Measurements from ENCODE around the gene E2F7.
"Not testable (repeated sequence)": the region's sequence is repeated elsewhere in the genome, so short reads cannot be mapped to it uniquely, and the experiment has no call there.

Gene E2F7

DNA sequence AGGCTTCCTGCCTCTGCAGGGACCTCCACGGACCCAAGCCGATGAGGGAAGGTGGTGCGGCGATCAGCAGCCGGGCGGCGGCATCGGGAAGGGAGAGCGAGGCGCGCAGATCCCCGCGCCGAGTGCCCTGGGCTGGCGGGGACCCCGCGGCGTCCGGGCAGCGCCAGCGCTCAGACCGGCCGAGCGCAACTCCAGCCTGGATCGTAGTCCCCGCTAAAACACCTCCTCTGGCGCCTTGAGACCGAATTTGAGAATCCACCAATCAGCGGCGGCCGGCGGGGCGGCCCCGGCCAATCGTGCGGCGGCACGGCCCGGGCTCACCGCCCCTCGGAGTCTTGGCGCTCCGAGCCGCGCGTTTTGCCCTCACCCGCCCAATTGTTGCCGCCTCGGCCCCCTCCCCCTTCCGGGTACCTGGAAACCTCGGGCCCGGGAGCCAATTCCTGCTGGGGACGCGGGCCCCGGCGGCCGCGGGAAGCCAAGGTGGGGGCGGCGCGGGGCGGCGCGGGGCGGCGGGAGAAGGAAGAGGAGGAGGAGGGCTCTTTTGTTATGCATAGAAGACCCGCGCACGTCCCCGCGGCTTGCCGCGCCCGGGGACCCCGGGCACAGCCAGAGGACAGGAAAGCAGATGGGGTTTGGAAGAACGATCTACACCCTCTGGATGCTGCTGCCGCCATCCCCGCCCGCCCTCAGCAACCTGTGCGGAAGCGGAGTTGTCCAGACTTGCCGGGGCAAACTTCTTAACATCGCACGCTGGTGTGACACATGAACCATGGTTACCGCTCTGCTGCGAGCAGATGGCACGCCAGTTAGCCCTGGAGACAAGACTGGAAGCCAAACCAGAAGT, at the start of gene E2F7:
E2F7 (minus strand) TSS at position 209 of the 844 bp plus-strand sequence. CDS start 934 bp downstream, outside the sequence.
- DNase-seq = peak; percentile 74

- no peak for DNase-seq
These were observed 48.6 kb upstream of the E2F7 start for GRCh38 chr12:77113971-77114370.

DNA sequence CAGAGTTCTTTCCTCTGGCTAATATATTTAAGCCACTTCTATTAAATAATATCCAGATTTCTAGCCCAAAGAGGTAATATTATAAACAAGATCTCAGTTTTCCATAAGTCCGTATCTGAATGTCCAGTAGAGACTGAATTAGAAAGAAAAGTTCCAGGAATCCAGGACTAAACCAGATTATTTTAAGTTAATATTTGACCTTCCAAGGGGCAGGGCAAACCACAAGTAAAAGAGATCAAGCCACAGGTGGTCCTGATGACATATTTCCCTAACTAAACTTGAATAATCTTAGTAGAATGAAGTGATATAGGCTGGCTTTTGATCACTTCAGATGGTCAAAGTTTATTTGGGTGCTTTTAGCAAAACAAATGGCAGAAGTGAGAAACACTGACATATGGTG, 43.3 kb upstream of the E2F7 start:
- no peak for DNase-seq

DNA sequence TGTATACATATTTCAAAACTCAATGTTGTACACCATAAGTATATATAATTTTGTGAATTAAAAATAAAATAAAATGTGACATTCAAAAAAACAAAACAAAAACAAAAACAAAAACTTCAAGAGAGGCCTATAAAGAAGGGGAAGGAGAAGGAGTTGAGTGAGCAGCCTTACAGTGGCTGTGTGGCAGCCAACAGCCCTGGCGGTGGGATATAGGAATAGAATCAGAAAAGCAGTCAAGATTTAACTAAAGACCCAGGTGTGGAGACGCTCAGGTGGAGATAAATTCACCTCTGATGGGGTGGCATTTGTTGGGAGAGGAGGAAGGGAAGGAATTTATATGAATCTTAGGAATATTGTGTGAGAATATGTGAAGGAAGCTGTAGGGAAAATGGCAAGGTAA, 41.8 kb upstream of the E2F7 start:
- DNase-seq = no peak

DNA sequence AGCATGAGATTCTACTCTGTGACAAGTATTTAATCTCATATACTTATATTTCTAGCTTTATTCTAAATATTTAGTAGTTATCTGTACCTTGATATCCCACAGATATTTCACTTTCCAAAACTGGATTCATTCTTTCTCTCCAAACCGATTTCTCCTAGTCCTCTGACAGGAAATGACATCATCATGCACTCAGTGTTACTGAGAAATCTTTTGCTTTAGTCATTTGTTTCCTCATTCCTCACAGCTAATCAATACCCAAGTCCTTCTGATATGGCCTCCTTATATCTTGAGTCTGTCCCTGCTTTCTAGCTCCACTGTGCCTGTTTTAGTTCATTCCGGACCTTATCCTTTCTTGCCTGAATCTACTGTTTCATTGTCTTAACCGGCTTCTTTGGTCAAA, 39.4 kb upstream of the E2F7 start:
- no peak for DNase-seq

DNA sequence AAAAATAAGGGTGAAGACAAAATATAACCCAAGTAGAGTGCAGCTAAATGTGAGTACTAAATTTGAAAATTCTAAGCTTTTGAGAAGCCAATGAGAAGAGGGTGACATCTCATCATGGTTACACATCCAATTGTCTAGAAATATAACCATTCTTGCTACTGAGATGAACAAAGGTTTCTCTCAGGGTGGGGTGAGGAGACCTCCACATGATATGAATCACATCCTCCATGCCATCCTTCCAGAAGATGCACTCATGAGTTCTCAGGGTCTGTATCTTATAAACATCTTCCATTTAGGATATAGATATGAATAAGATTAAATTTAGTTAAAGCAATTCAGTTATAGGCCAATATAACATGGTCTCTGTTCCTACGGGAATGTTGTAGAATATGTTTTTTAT, 38.9 kb upstream of the E2F7 start:
- no peak for DNase-seq

GRCh38 chr12:77102691-77103090, 37.3 kb upstream of the E2F7 start:
- DNase-seq = no peak

GRCh38 chr12:77102123-77102522, 36.8 kb upstream of the E2F7 start:
- no peak for DNase-seq

DNA sequence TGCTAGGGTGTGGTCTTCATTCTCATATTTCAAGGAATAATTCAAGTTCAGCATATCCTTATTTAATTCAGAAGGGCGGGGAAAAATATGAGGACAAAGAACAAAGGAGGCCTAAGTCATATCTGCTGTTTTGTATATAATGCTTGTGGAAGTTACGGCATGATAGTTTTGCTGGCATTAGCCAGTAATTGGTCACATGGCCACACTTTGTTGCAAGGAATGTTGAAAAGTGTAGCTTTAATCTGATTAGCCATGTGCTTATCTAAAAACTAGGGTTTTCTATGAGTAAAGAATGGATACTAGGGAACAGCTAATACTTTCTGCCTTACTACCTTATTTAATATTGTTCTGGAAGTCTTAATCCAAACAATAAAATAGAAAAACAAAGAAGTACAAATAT, 34.4 kb upstream of the E2F7 start:
- DNase-seq = no peak

DNA sequence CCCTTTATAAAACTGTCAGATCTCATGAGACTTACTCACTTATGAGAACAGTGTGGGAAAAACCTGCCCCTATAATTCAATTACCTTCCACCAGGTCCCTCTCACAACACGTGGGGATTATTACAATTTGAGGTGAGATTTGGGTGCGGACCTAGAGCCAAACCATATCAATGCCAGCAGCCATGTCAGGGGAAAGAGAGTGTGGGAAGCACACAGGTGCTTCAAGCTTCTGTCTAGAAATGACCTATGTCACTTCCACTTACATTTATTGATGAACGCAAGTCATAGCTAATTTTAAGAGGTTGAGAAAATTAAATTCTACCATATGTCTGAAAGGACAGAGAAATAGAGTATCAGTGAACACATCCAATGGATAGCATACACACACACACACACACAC, 32.5 kb upstream of the E2F7 start:
- DNase-seq = no peak

DNA sequence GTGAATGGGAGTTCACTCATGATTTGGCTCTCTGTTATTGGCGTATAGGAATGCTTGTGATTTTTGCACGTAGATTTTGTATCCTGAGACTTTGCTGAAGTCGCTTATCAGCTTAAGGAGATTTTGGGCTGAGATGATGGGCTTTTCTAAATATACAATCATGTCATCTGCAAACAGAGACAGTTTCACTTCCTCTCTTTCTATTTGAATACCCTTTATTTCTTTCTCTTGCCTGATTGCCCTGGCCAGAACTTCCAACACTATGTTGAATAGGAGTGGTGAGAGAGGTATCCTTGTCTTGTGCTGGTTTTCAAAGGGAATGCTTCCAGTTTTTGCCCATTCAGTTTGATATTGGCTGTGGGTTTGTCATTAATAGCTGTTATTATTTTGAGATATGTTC, 26.9 kb upstream of the E2F7 start:
- DNase-seq = not testable (repeated sequence)

- no peak for DNase-seq
These were observed 24.4 kb upstream of the E2F7 start for GRCh38 chr12:77089686-77090220.

GRCh38 chr12:77087427-77087826, 22.1 kb upstream of the E2F7 start:
- no peak for DNase-seq

- DNase-seq = no peak
These were observed 16.7 kb upstream of the E2F7 start for GRCh38 chr12:77082021-77082420.

GRCh38 chr12:77079631-77080030, 14.3 kb upstream of the E2F7 start:
- DNase-seq = no peak

- DNase-seq = no peak
These were observed 12.9 kb upstream of the E2F7 start for GRCh38 chr12:77078231-77078630.

- DNase-seq = no peak
These were observed 11.5 kb upstream of the E2F7 start for GRCh38 chr12:77076886-77077285.

DNA sequence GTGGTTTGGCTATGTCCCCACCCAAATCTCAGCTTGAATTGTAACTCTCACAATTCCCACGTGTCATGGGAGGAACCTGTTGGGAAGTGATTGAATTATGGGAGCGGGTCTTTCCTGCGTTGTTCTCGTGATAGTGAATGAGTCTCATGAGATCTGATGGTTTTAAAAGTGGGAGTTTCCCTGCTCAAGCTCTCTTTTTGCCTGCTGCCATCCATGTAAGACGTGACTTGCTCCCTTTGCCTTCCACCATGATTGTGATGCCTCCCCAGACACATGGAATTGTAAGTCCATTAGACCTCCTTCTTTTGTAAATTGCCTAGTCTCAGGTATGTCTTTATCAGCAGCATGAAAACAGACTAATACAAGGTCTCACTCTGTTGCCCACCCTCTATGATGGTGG, 8.5 kb upstream of the E2F7 start:
- not testable (repeated sequence) for DNase-seq

- DNase-seq = no peak
These were observed 7.6 kb upstream of the E2F7 start for GRCh38 chr12:77072833-77073495.

GRCh38 chr12:77070800-77071449, 5.6 kb upstream of the E2F7 start:
- DNase-seq = no peak

DNA sequence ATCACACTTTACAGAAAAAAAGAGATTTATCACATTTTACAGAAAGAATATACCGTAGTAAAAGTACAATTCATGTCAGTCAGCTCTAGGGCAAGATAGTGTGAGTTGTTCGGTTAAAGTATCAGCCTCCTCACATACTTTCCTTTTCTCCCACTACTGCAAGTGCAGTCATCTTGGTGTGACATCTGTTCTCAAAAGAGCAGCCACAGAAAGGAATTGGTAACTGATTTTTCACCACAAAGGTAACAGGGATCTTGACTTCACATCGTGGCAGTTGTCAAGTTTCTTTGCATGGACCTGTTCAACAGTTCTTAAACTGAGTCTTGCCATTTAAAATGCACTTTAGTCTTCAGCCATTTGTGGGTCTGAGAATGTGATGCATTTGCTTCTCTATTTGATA, 5.0 kb upstream of the E2F7 start:
- DNase-seq = no peak

DNA sequence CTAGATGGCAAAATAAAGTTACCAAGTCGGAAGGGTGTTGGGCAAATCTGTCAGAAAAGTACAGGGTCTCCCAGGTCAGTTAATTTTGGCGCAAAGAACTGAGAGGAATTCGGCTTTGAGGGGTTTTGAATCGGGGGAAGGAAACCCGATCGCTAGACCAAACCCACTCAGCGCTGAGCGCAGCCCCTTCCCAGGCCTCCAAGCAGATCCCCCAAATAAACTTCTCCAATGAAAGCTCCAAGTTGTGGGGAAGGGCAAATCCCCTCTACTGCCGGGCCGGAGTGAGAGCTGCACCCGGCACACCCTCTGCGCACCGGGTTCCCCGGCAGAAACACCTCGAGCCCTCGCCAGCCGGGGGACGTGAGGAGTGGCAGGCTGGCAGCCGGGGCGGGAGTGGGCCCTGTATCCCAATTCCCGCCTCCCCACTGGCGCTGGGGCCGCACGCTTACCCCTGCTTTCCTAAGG, 441 bp downstream of the E2F7 start:
- peak; percentile 6 for DNase-seq

DNA sequence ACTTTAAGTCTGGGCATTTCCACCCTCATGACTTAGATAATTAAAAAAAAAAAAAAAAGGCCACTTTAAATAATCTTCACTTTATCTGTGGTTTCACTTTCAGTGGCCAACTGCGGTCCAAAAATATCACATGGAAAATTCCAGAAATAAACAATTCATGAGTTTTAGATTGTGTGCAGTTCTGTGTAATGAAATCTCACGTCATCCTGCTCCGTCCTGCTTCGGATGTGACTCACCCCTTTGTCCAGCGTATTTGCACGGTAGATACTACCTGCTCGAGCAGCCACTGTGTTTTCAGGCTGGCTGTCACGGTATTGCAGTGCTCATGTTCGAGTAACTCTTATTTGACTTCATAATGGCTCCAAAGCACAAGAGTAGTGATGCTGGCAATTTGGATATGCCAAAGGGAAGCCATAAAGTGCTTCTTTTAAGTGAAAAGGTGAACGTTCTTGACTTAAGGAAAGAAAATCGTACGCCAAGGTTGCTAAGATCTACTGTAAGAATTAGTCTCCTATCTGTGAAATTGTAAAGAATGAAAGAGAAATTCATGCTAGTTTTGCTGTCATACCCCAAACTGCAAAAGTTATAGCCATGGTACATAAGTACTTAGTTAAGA, 2.4 kb downstream of the E2F7 start:
- DNase-seq = no peak

Data from activated gamma-delta T cell treated with Interleukin-2 at 50 U/mL for 16 hours (primary cell).